Ishikawa (cell line): Measurements from ENCODE around the gene C6orf141.

Experiments used
- CEBPB ChIP-seq: IDR thresholded peaks from 2 replicates; pipeline ENCODE4 v1.6.1; 2012
- CREB1 ChIP-seq: IDR thresholded peaks from 2 replicates; pipeline ENCODE4 v1.6.1; 2012; ENCODE audit warnings: low read depth
- EGR1 ChIP-seq: IDR thresholded peaks from 2 replicates; pipeline ENCODE4 v1.6.1; 2012
- EP300 ChIP-seq: IDR thresholded peaks from 2 replicates; pipeline ENCODE4 v1.6.1; 2012; ENCODE audit warnings: borderline replicate concordance
- FOXM1 ChIP-seq: IDR thresholded peaks from 2 replicates; pipeline ENCODE4 v1.6.1; 2012; ENCODE audit warnings: low read depth, borderline replicate concordance
- MAX ChIP-seq: IDR thresholded peaks from 2 replicates; pipeline ENCODE4 v1.6.1; 2012
- NFIC ChIP-seq: IDR thresholded peaks from 2 replicates; pipeline ENCODE4 v1.6.1; 2012
- RAD21 ChIP-seq: IDR thresholded peaks from 2 replicates; pipeline ENCODE4 v1.6.1; 2012; ENCODE audit warnings: low read depth
- REST ChIP-seq: IDR thresholded peaks from 2 replicates; pipeline ENCODE4 v1.6.1; 2012; ENCODE audit warnings: low read depth, mild to moderate bottlenecking
- TAF1 ChIP-seq: IDR thresholded peaks from 2 replicates; pipeline ENCODE4 v1.6.1; 2012; ENCODE audit warnings: low read depth, mild to moderate bottlenecking
- TCF12 ChIP-seq: IDR thresholded peaks from 2 replicates; pipeline ENCODE4 v1.6.1; 2012; ENCODE audit warnings: low read depth
- TEAD4 ChIP-seq: IDR thresholded peaks from 2 replicates; pipeline ENCODE4 v1.6.1; 2012
- USF1 ChIP-seq: IDR thresholded peaks from 2 replicates; pipeline ENCODE4 v1.6.1; 2012
- YY1 ChIP-seq: IDR thresholded peaks from 2 replicates; pipeline ENCODE4 v1.6.1; 2012; ENCODE audit warnings: low read depth
- ZBTB7A ChIP-seq: IDR thresholded peaks from 2 replicates; pipeline ENCODE4 v1.6.1; 2012; ENCODE audit warnings: low read depth

Gene C6orf141

GRCh38 chr6:49551078-49551865, 804 bp downstream of the C6orf141 start:
- TF ChIP-seq NFIC (no peak), MAX (peak; percentile 8; the same call in 1 of the 2 replicates)

GRCh38 chr6:49551866-49552129, 1.3 kb downstream of the C6orf141 start:
- TF ChIP-seq CREB1, result no peak
- TF ChIP-seq RAD21, result no peak
- TF ChIP-seq YY1, result no peak
- TF ChIP-seq ZBTB7A, result no peak
- no peak for TF ChIP-seq USF1
- no peak for TF ChIP-seq EP300
- no peak for TF ChIP-seq TAF1
- no peak for TF ChIP-seq MAX

GRCh38 chr6:49552596-49552995, 2.1 kb downstream of the C6orf141 start:
- TF ChIP-seq TAF1 (no peak), USF1 (no peak), TCF12 (no peak), CEBPB (no peak), NFIC (no peak), ZBTB7A (no peak)

- TF ChIP-seq RAD21 (no peak), NFIC (no peak), TEAD4 (no peak), CEBPB (no peak), USF1 (no peak), EP300 (no peak), TCF12 (no peak)
Measured at GRCh38 chr6:49553384-49553783, 2.9 kb downstream of the C6orf141 start.

- TF ChIP-seq EP300 (no peak), TAF1 (no peak), RAD21 (no peak), FOXM1 (no peak), ZBTB7A (no peak), CREB1 (no peak), MAX (no peak), EGR1 (no peak)
Measured at GRCh38 chr6:49555951-49556350, 5.5 kb downstream of the C6orf141 start.

GRCh38 chr6:49556429-49556837, 6.0 kb downstream of the C6orf141 start:
- TF ChIP-seq EP300 (peak; percentile 56; the same call in 1 of the 2 replicates), FOXM1 (peak; percentile 52; the same call in 1 of the 2 replicates), YY1 (no peak), EGR1 (no peak), NFIC (0 out of 2 replicates have a peak, but pooled peaks have one; percentile 28), ZBTB7A (no peak), RAD21 (no peak), MAX (peak; percentile 19; the same call in 1 of the 2 replicates), TEAD4 (no peak), USF1 (no peak), CREB1 (no peak), TCF12 (0 out of 2 replicates have a peak, but pooled peaks have one; percentile 47), CEBPB (peak; percentile 99), REST (no peak)

- TF ChIP-seq YY1 (no peak), EGR1 (no peak), NFIC (no peak), REST (no peak), CEBPB (no peak), MAX (no peak), USF1 (no peak), TAF1 (no peak), TEAD4 (no peak), FOXM1 (no peak)
Measured at GRCh38 chr6:49557177-49557576, 6.7 kb downstream of the C6orf141 start.
